Activated CD4-positive, alpha-beta T cell treated with anti-CD3 and anti-CD28 coated beads for 24 hours (primary cell): ENCODE results near the gene LSM3.

Source experiments
- DNase-seq, 2 donors: peaks; one replicate each; pipeline ENCODE4 v3.0.0-alpha.2; 2020; ENCODE audit warnings: low read depth in 2 of 2

LSM3 gene

GRCh38 chr3:14178247-14179113 lies at the start of gene LSM3, which contains the start of gene XPC:
Gene LSM3, plus strand, starts transcription at chr3:14178817. Its CDS starts 44 bp downstream, at chr3:14178861.
Gene XPC, minus strand, starts transcription at chr3:14178601. Its CDS starts 33 bp downstream, at chr3:14178568.
- peak; percentile 95 for DNase-seq

- no peak for DNase-seq
Measured at GRCh38 chr3:14129296-14129695, 49.3 kb upstream of the LSM3 start.

- DNase-seq: no peak
Measured at GRCh38 chr3:14130230-14130629, 48.4 kb upstream of the LSM3 start.

GRCh38 chr3:14130707-14131106 lies 47.9 kb upstream of the LSM3 start:
- DNase-seq: no peak

- no peak for DNase-seq
Measured at GRCh38 chr3:14131134-14131533, 47.5 kb upstream of the LSM3 start.

- no peak for DNase-seq
Measured at GRCh38 chr3:14132120-14132519, 46.5 kb upstream of the LSM3 start.

- DNase-seq: no peak
Measured at GRCh38 chr3:14132689-14133088, 45.9 kb upstream of the LSM3 start.

- DNase-seq: no peak
Measured at GRCh38 chr3:14133188-14133800, 45.3 kb upstream of the LSM3 start.

- no peak for DNase-seq
Measured at GRCh38 chr3:14133876-14134275, 44.7 kb upstream of the LSM3 start.

- no peak for DNase-seq
Measured at GRCh38 chr3:14134291-14134690, 44.3 kb upstream of the LSM3 start.

GRCh38 chr3:14135581-14135980 lies 43.0 kb upstream of the LSM3 start:
- DNase-seq: no peak

- DNase-seq: no peak
Measured at GRCh38 chr3:14137004-14137403, 41.6 kb upstream of the LSM3 start.

GRCh38 chr3:14137445-14137844 lies 41.2 kb upstream of the LSM3 start:
- no peak for DNase-seq

GRCh38 chr3:14138109-14138877 lies 40.3 kb upstream of the LSM3 start:
- DNase-seq: no peak

GRCh38 chr3:14138878-14139655 lies 39.5 kb upstream of the LSM3 start:
- DNase-seq: no peak

- DNase-seq: no peak
Measured at GRCh38 chr3:14139771-14140170, 38.8 kb upstream of the LSM3 start.

GRCh38 chr3:14140668-14141067 lies 37.9 kb upstream of the LSM3 start:
- no peak for DNase-seq

GRCh38 chr3:14141144-14141543 lies 37.5 kb upstream of the LSM3 start:
- DNase-seq: no peak

GRCh38 chr3:14141602-14142341 lies 36.8 kb upstream of the LSM3 start:
- DNase-seq: no peak

- DNase-seq: peak in 1 of 2 donors; percentile 16
Measured at GRCh38 chr3:14142567-14143270, 35.9 kb upstream of the LSM3 start.
